ENCODE data around the gene GGACT. TPM values are rescaled to one million over a fixed set of nuclear protein-coding genes. Genes with fewer than 3 reads are reported as not detected.
A peak's percentile ranks its signal among the peaks of the same experiment; 100 is the strongest.

The GGACT gene
- total RNA-seq, 2 donors from 2014 or later, result 1.4 TPM

DNA sequence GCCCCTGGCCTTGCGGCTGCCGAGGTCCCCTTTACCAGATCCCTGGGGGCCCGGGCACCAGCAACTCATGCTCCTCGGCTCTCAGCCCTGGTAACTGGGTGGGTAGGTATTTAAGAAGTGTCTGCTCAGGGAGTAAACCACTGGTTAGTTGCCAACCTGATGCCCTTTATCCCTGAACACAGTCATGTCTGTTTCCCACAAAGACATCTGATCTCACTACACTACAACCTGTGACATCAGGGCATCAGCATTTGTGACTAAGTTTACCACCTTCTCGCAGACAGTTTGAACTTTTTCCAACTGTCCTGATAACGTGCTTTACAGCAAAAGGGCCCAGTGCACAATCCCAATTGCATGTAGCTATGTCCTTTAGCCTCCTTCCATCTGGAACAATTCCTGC is 22.0 kb downstream of the GGACT start:
- Histone ChIP-seq H3K4me3 (no peak overlapping the region), H3K9me3 (no peaks in the 10 kb centered on the region), H3K36me3 (no peaks in the 10 kb centered on the region), H3K4me1 (no peaks in the 10 kb centered on the region), H3K27me3 (no peaks in the 10 kb centered on the region), H3K27ac (no peak overlapping the region)
- DNase-seq (ENCODE audit: low spot score), result no peak
- TF ChIP-seq, protein P1, sequence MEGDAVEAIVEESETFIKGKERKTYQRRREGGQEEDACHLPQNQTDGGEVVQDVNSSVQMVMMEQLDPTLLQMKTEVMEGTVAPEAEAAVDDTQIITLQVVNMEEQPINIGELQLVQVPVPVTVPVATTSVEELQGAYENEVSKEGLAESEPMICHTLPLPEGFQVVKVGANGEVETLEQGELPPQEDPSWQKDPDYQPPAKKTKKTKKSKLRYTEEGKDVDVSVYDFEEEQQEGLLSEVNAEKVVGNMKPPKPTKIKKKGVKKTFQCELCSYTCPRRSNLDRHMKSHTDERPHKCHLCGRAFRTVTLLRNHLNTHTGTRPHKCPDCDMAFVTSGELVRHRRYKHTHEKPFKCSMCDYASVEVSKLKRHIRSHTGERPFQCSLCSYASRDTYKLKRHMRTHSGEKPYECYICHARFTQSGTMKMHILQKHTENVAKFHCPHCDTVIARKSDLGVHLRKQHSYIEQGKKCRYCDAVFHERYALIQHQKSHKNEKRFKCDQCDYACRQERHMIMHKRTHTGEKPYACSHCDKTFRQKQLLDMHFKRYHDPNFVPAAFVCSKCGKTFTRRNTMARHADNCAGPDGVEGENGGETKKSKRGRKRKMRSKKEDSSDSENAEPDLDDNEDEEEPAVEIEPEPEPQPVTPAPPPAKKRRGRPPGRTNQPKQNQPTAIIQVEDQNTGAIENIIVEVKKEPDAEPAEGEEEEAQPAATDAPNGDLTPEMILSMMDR (IDR thresholded peaks at IDR 0.05), result no peak

DNA sequence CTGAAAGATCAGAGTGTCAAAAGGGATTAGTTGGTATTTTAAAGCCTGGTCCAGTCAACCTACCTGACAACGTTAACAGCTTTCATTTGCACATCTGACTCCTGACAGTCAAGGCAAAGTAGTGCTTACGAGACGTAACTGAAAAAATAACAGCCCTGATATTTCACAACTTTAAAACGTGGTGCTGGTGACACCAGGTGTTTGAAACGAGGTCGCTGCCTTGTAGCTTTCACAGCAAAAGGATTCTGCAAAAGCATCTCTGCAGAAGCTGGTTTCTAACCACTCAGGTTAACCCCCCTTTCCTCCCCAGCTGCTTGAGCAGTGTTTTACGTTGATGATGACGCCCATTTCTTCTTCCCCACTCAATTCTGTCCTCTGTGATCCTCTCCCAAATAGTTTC is 23.3 kb downstream of the GGACT start:
- H3K27me3 ChIP-seq, result no peaks in the 10 kb centered on the region
- no peak for DNase-seq (ENCODE audit: low spot score)
- H3K27ac ChIP-seq, result no peak overlapping the region
- TF ChIP-seq, protein P1 (IDR thresholded peaks at IDR 0.05), result no peak
- H3K9me3 ChIP-seq, result no peaks in the 10 kb centered on the region
- no peak overlapping the region for H3K4me3 ChIP-seq
- H3K4me1 ChIP-seq, result no peaks in the 10 kb centered on the region
- H3K36me3 ChIP-seq, result no peaks in the 10 kb centered on the region

DNA sequence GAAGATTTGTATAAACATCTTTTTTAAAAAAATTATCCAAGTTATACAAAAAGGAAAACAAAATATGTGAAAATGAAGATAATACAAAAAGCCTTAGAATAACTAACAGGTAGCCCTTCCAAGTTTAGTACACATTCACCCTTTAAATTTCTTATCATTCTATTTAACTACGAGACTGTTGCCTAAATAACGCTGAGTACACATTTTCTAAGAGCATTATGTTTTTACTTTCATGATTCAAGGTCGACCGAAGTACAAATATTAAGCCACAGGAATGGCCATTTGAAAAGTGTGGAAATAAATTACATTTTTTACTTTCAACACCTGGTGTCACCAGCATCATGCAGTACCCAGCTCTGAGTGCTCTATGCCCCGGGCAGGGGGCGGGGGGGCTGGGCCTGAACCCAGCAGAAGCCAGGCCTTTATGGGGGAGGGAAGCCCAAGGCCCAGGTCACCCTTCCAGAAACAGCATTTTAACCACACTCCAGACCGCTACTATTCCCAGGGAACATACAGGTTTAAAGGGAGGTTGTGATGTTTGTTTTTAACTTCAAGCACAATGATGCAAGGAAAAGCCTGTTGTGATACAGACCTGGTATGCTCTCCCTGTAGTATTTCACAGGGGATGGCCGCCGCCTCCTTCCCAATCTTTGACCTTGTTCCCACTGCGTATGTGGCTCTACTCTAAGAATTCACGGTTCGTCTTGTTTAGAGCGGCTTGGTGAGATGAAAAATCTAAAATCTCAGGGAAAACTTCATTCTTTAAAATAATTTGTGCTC is 24.0 kb downstream of the GGACT start:
- no peak overlapping the region for H3K27ac ChIP-seq
- TF ChIP-seq, protein P1 (IDR thresholded peaks at IDR 0.05), result no peak
- no peak for DNase-seq (ENCODE audit: low spot score)
- H3K36me3 ChIP-seq, result no peaks in the 10 kb centered on the region
- H3K4me1 ChIP-seq, result no peaks in the 10 kb centered on the region
- no peak overlapping the region for H3K4me3 ChIP-seq
- no peaks in the 10 kb centered on the region for H3K27me3 ChIP-seq
- H3K9me3 ChIP-seq, result no peaks in the 10 kb centered on the region

DNA sequence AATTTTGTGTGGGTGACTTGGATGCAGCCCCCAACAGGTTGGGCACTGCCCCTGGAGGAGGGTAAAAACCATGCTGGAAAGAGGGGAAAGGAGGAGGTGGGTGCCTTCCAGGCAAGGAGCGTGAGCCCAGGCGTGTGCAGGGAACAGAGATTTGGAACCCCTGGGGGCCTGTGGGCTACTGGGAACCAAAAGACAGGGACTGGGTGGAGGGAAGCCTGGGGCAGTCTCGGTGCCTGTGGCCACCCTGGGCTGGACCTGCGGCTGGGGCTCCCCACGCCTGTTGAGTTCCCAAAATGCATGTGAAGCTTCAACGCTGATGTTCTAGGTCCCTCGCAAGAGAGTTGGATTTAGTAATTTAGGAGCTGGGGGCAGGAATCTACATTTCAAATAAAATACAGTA is 24.8 kb downstream of the GGACT start:
- Histone ChIP-seq H3K4me1 (no peaks in the 10 kb centered on the region), H3K27me3 (no peaks in the 10 kb centered on the region), H3K27ac (no peak overlapping the region), H3K9me3 (no peaks in the 10 kb centered on the region), H3K36me3 (no peaks in the 10 kb centered on the region), H3K4me3 (no peak overlapping the region)
- DNase-seq (ENCODE audit: low spot score), result peak; percentile 18
- TF ChIP-seq, protein P1 (IDR thresholded peaks at IDR 0.05), result no peak

DNA sequence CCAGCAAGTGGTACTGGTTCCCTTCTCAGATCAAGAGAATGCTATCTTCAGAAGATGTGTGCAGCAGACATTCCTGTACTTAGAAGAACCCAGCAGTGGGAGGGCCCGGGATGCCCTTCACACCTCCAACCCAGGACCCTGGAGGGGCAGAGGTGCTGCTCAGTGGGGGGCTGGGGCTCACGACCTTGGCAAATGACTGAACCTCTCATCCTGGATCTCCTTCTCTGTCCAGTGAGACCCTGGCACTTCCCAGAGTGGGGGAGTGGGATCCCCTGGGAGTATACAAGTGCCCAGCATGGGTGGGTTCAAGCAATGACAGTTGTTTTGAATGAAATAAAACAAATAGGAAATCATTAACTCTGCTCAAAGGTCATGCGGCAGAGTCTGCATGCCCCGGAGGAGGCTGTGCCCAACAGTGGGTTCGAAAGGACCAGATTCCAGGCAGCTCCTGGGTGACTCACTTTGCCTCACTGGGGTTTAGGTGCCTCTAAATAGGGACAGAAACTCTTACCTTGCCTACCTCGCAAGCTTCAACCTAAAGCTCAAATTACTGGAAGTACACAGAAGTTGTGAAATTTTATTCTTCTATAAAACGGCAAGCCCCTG is 26.9 kb downstream of the GGACT start:
- Histone ChIP-seq H3K27me3 (no peaks in the 10 kb centered on the region), H3K4me3 (no peak overlapping the region), H3K27ac (no peak overlapping the region), H3K36me3 (no peaks in the 10 kb centered on the region), H3K9me3 (no peaks in the 10 kb centered on the region), H3K4me1 (no peaks in the 10 kb centered on the region)
- TF ChIP-seq, protein P1 (IDR thresholded peaks at IDR 0.05), result no peak
- no peak for DNase-seq (ENCODE audit: low spot score)

All from right atrium auricular region (tissue), 2 donors.